Measurements from ENCODE around the gene PRKAG3.

GRCh38 chr2:218858671-218859555, 27.3 kb upstream of the PRKAG3 start:
- TF ChIP-seq, protein P1, sequence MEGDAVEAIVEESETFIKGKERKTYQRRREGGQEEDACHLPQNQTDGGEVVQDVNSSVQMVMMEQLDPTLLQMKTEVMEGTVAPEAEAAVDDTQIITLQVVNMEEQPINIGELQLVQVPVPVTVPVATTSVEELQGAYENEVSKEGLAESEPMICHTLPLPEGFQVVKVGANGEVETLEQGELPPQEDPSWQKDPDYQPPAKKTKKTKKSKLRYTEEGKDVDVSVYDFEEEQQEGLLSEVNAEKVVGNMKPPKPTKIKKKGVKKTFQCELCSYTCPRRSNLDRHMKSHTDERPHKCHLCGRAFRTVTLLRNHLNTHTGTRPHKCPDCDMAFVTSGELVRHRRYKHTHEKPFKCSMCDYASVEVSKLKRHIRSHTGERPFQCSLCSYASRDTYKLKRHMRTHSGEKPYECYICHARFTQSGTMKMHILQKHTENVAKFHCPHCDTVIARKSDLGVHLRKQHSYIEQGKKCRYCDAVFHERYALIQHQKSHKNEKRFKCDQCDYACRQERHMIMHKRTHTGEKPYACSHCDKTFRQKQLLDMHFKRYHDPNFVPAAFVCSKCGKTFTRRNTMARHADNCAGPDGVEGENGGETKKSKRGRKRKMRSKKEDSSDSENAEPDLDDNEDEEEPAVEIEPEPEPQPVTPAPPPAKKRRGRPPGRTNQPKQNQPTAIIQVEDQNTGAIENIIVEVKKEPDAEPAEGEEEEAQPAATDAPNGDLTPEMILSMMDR (IDR thresholded peaks at IDR 0.05), result no peak
- TF ChIP-seq POLR2AphosphoS5 (IDR thresholded peaks at IDR 0.05), result no peak
